IMR-90 (cell line): ENCODE measurements around the gene KLHL2. TPM values are rescaled to one million over a fixed set of nuclear protein-coding genes. Genes with fewer than 3 reads are reported as not detected.

ENCODE experiments used
- ATAC-seq: fragments of 200-7000 bp; cut with Tn5 transposase; 2 replicates; pipeline ENCODE4 v1.9.1; 2020; ENCODE audit warnings: low read depth, mild to moderate bottlenecking, moderate library complexity
- BruUV-seq: library from RNA; stranded (reverse); fragments of 400-500 nt; replicated peaks from 2 replicates; lab custom pipeline; 2021; lab: Mats Ljungman, UMichigan
- CTCF ChIA-PET: fragments of 300-600 bp; formaldehyde crosslinking; extraction: SDS; loops from one replicate; lab custom pipeline; 2021; ENCODE audit warnings: antibody characterized with exemption; lab: Yijun Ruan, JAX
- POLR2A ChIA-PET: fragments of 300-600 bp; sonication (Branson Sonifier 250); formaldehyde crosslinking; loops from one replicate; lab custom pipeline; 2022; ENCODE audit warnings: antibody characterized with exemption; ENCODE audit not compliant: unreplicated experiment; lab: Charles Lee
- DNase-seq: peaks from one replicate; pipeline ENCODE4 v3.0.0; 2013
- H2AFZ ChIP-seq: replicated peaks from 2 replicates; pipeline ENCODE3; 2013; ENCODE audit warnings: low read length, mild to moderate bottlenecking; ENCODE audit not compliant: poor library complexity
- H2AK5ac ChIP-seq: 2 replicates; pipeline ENCODE4 v1.6.1; 2013; ENCODE audit warnings: low read depth, low read length, inconsistent platforms
- H2AK9ac ChIP-seq: replicated peaks from 2 replicates; pipeline ENCODE3; 2013; ENCODE audit warnings: mild to moderate bottlenecking, low read depth, low read length, moderate library complexity; ENCODE audit not compliant: poor library complexity
- H2BK120ac ChIP-seq: 2 replicates; pipeline ENCODE4 v1.6.1; 2013; ENCODE audit warnings: low read depth, low read length, inconsistent platforms
- H2BK15ac ChIP-seq: 3 replicates; pipeline ENCODE4 v1.6.1; 2013; ENCODE audit warnings: low read depth, low read length, inconsistent platforms
- H2BK20ac ChIP-seq: 2 replicates; pipeline ENCODE4 v1.6.1; 2013; ENCODE audit warnings: low read depth, mild to moderate bottlenecking, inconsistent platforms, low read length, moderate library complexity
- H2BK5ac ChIP-seq: 2 replicates; pipeline ENCODE4 v1.6.1; 2013; ENCODE audit warnings: mild to moderate bottlenecking, low read depth, low read length, inconsistent platforms; ENCODE audit not compliant: poor library complexity, severe bottlenecking
- H3K14ac ChIP-seq: replicated peaks from 2 replicates; pipeline ENCODE4 v1.6.1; 2013; ENCODE audit warnings: low read depth, low read length, inconsistent platforms
- H3K18ac ChIP-seq: 2 replicates; pipeline ENCODE4 v1.6.1; 2013; ENCODE audit warnings: low read depth, low read length, control low read depth
- H3K23ac ChIP-seq: 2 replicates; pipeline ENCODE4 v1.6.1; 2013; ENCODE audit warnings: low read depth, low read length, inconsistent platforms
- H3K27ac ChIP-seq: 2 replicates; pipeline ENCODE4 v1.5.1; 2013; ENCODE audit warnings: mild to moderate bottlenecking, control low read depth, low read length; ENCODE audit not compliant: insufficient read depth
- H3K27me3 ChIP-seq: 2 replicates; pipeline ENCODE4 v1.6.1; 2013; ENCODE audit warnings: low read length; ENCODE audit not compliant: control insufficient read depth, insufficient read depth
- H3K36me3 ChIP-seq: 2 replicates; pipeline ENCODE4 v1.6.1; 2013; ENCODE audit warnings: low read length, mixed read lengths; ENCODE audit not compliant: control insufficient read depth, insufficient read depth
- H3K4ac ChIP-seq: 2 replicates; pipeline ENCODE4 v1.6.1; 2013; ENCODE audit warnings: low read depth, low read length, inconsistent platforms
- H3K4me1 ChIP-seq: 2 replicates; pipeline ENCODE4 v1.6.1; 2013; ENCODE audit warnings: low read length, mixed read lengths; ENCODE audit not compliant: control insufficient read depth, insufficient read depth
- H3K4me2 ChIP-seq: 2 replicates; pipeline ENCODE4 v1.6.1; 2013; ENCODE audit warnings: low read depth, mild to moderate bottlenecking, control low read depth, low read length, moderate library complexity
- H3K4me3 ChIP-seq: 2 replicates; pipeline ENCODE4 v1.5.1; 2013; ENCODE audit warnings: low read depth, mild to moderate bottlenecking, control low read depth, low read length, moderate library complexity; ENCODE audit not compliant: insufficient read depth
- H3K56ac ChIP-seq: 2 replicates; pipeline ENCODE4 v1.6.1; 2013; ENCODE audit warnings: low read length, inconsistent platforms; ENCODE audit not compliant: insufficient read depth; ENCODE audit errors: extremely low read depth
- H3K79me1 ChIP-seq, 2 experiments: 2 replicates each; pipeline ENCODE4 v1.6.1; 2013; ENCODE audit warnings: low read length in 2 of 2, inconsistent platforms in 1 of 2, low read depth in 1 of 2
- H3K9ac ChIP-seq: 2 replicates; pipeline ENCODE4 v1.6.1; 2013; ENCODE audit warnings: low read depth, low read length, control low read depth
- H3K9me1 ChIP-seq: 2 replicates; pipeline ENCODE4 v1.6.1; 2013; ENCODE audit warnings: low read length, inconsistent platforms; ENCODE audit not compliant: insufficient read depth
- H3K9me3 ChIP-seq: 2 replicates; pipeline ENCODE4 v1.6.1; 2013; ENCODE audit warnings: low read length; ENCODE audit not compliant: control insufficient read depth, insufficient read depth
- H4K20me1 ChIP-seq: 2 replicates; pipeline ENCODE4 v1.6.1; 2013; ENCODE audit warnings: low read length, inconsistent platforms; ENCODE audit not compliant: insufficient read depth
- H4K5ac ChIP-seq: 2 replicates; pipeline ENCODE4 v1.6.1; 2013; ENCODE audit warnings: mild to moderate bottlenecking, low read depth, low read length, control low read depth
- H4K8ac ChIP-seq, 2 experiments: 2 replicates each; pipeline ENCODE4 v1.6.1; 2013; ENCODE audit warnings: low read depth in 2 of 2, low read length in 2 of 2, control low read depth in 1 of 2, inconsistent platforms in 1 of 2
- H4K91ac ChIP-seq: 2 replicates; pipeline ENCODE4 v1.6.1; 2013; ENCODE audit warnings: low read depth, low read length, inconsistent platforms; ENCODE audit not compliant: insufficient read depth
- BHLHE40 ChIP-seq: fragments of 150-350 bp; IDR thresholded peaks from 2 replicates; pipeline ENCODE4 v1.6.1; 2016; ENCODE audit warnings: mild to moderate bottlenecking, low read depth, low read length
- CEBPB ChIP-seq: IDR thresholded peaks from 2 replicates; pipeline ENCODE4 v1.6.1; 2012; ENCODE audit warnings: low read depth, low read length, improper control_type of control experiment
- CHD1 ChIP-seq: IDR thresholded peaks from 2 replicates; pipeline ENCODE4 v1.6.1; 2012; ENCODE audit warnings: low read depth, low read length, improper control_type of control experiment
- CTCF ChIP-seq: conservative IDR thresholded peaks from 2 replicates; pipeline ENCODE4 v1.5.1; 2012; ENCODE audit warnings: mild to moderate bottlenecking, low read depth, low read length, improper control_type of control experiment
- ELK1 ChIP-seq: fragments of 150-350 bp; IDR thresholded peaks from 2 replicates; pipeline ENCODE4 v1.6.1; 2016; ENCODE audit warnings: low read depth, mild to moderate bottlenecking, low read length, moderate library complexity, borderline replicate concordance
- FOS ChIP-seq: fragments of 150-350 bp; IDR thresholded peaks from 2 replicates; pipeline ENCODE4 v1.6.1; 2016; ENCODE audit warnings: low read depth, low read length
- MAFK ChIP-seq: IDR thresholded peaks from 2 replicates; pipeline ENCODE4 v1.6.1; 2012; ENCODE audit warnings: low read depth, low read length, improper control_type of control experiment
- MAZ ChIP-seq: IDR thresholded peaks from 2 replicates; pipeline ENCODE4 v1.6.1; 2012; ENCODE audit warnings: low read depth, mild to moderate bottlenecking, low read length, improper control_type of control experiment, moderate library complexity, borderline replicate concordance
- MXI1 ChIP-seq: IDR thresholded peaks from 2 replicates; pipeline ENCODE4 v1.6.1; 2012; ENCODE audit warnings: low read depth, mild to moderate bottlenecking, low read length, moderate library complexity, borderline replicate concordance
- NFE2L2 ChIP-seq: fragments of 150-350 bp; IDR thresholded peaks from 2 replicates; pipeline ENCODE4 v1.6.1; 2016; ENCODE audit warnings: low read depth, mild to moderate bottlenecking, low read length
- POLR2A ChIP-seq: IDR thresholded peaks from 2 replicates; pipeline ENCODE4 v1.6.1; 2012; ENCODE audit warnings: mild to moderate bottlenecking, low read depth, low read length
- RAD21 ChIP-seq: IDR thresholded peaks from 2 replicates; pipeline ENCODE4 v1.6.1; 2012; ENCODE audit warnings: low read length, improper control_type of control experiment
- RCOR1 ChIP-seq: IDR thresholded peaks from 2 replicates; pipeline ENCODE4 v1.6.1; 2012; ENCODE audit warnings: mild to moderate bottlenecking, low read length, improper control_type of control experiment; ENCODE audit not compliant: insufficient replicate concordance
- RFX5 ChIP-seq: IDR thresholded peaks from 2 replicates; pipeline ENCODE4 v1.8.0; 2012; ENCODE audit warnings: low read depth, mild to moderate bottlenecking, low read length, moderate library complexity
- SMC3 ChIP-seq: fragments of 150-350 bp; IDR thresholded peaks from 2 replicates; pipeline ENCODE4 v1.6.1; 2016; ENCODE audit warnings: low read depth, mild to moderate bottlenecking, antibody characterized with exemption, low read length, moderate library complexity
- USF2 ChIP-seq: fragments of 150-350 bp; IDR thresholded peaks from 2 replicates; pipeline ENCODE4 v1.6.1; 2017; ENCODE audit warnings: mild to moderate bottlenecking, antibody characterized with exemption, low read length, low read depth
- WGBS, 2 experiments: methylation state at CpG; one replicate each; pipeline versions ENCODE4 v1.1.5 to v1.1.7; 2013; ENCODE audit warnings: missing lambda C conversion rate in 2 of 2; ENCODE audit not compliant: insufficient read length in 1 of 2; ENCODE audit errors: extremely low coverage in 2 of 2; 5-methylcytosine and 5-hydroxymethylcytosine counted together
- dilution Hi-C: fragments of 300-500 bp; cut with HindIII; formaldehyde crosslinking; loops from one replicate; pipeline ENCODE4 v1.14.3; 2018; ENCODE audit warnings: low sequenced_read_pairs; ENCODE audit not compliant: unreplicated experiment
- in situ Hi-C: fragments of 300-500 bp; cut with MboI; formaldehyde crosslinking; loops from 3 replicates; pipeline ENCODE4 v1.14.3; 2019; ENCODE audit warnings: low sequenced_read_pairs, inconsistent platforms, mixed read lengths
- intact Hi-C: fragments of 100-400 bp; cut with micrococcal nuclease; formaldehyde crosslinking; loops from 2 replicates; pipeline ENCODE4 v1.10.0; 2022
- polyA plus RNA-seq, 3 experiments: library from polyadenylated mRNA; depleted of rRNA; stranded (reverse); fragments of >200 nt; gene quantifications; 2 replicates each; pipeline ENCODE4 v1.2.3, GENCODE V29; 2012; ENCODE audit warnings: low replicate concordance in 1 of 3
- total RNA-seq: library from RNA; depleted of rRNA; stranded (reverse); fragments of >200 nt; gene quantifications from 2 replicates; pipeline ENCODE4 v1.2.3, GENCODE V29; 2012

Gene KLHL2
- total and polyA plus RNA-seq, 2 of the 4 experiments (the other 2 are of a cell fraction) = 11.0 to 12.4 TPM

- Histone ChIP-seq H2BK5ac (no peak overlapping the region), H4K91ac (no peak overlapping the region), H3K18ac (no peak overlapping the region), H2AFZ (no peak overlapping the region), H3K27ac (no peak overlapping the region), H3K56ac (no peak overlapping the region), H3K23ac (no peak overlapping the region), H3K14ac (no peak overlapping the region), H3K79me1 (peaks cover 0 to 2% of the 10 kb centered on the region in 2 experiments; a peak in 1 of 4 replicates), H2AK5ac (no peak overlapping the region), H4K8ac (no peak overlapping the region), H3K36me3 (peaks cover 4% of the 10 kb centered on the region; the same call in 1 of the 2 replicates), H2AK9ac (no peak overlapping the region), H2BK20ac (no peak overlapping the region), H3K9me1 (no peaks in the 10 kb centered on the region; the same call in 1 of the 2 replicates), H3K27me3 (no peaks in the 10 kb centered on the region), H3K4me2 (no peak overlapping the region), H3K9ac (no peak overlapping the region), H3K4me1 (no peaks in the 10 kb centered on the region), H3K9me3 (no peaks in the 10 kb centered on the region), H3K4ac (no peak overlapping the region), H4K20me1 (no peaks in the 10 kb centered on the region), H2BK15ac (no peak overlapping the region), H4K5ac (no peak overlapping the region), H2BK120ac (no peak overlapping the region), H3K4me3 (no peak overlapping the region)
- intact Hi-C loops (no loop called here), in situ Hi-C loops (no loop called here), dilution Hi-C loops (no loop called here)
- BruUV-seq = no TSS peak
- CTCF ChIA-PET = no interaction called here
- DNase-seq (no peak), ATAC-seq (no peak)
- WGBS, 2 experiments = no CpG with 5 or more reads among the region's 5 CpGs
- TF ChIP-seq ELK1 = no peak
- no peak for TF ChIP-seq MAZ
- TF ChIP-seq MXI1 = no peak
- no peak for TF ChIP-seq POLR2A
- TF ChIP-seq RAD21 = no peak
- no peak for TF ChIP-seq MAFK
- TF ChIP-seq NFE2L2 = no peak
- TF ChIP-seq CHD1 = no peak
- no peak for TF ChIP-seq RCOR1
- TF ChIP-seq CEBPB = no peak
- TF ChIP-seq FOS = no peak
- TF ChIP-seq BHLHE40 = no peak
- TF ChIP-seq USF2 = no peak
- no peak for TF ChIP-seq RFX5
- TF ChIP-seq SMC3 = no peak
- no peak for TF ChIP-seq CTCF
- POLR2A ChIA-PET = no interaction called here
Measured at GRCh38 chr4:165299399-165300060, 92.2 kb downstream of the KLHL2 start.
